Fibroblast of skin of scalp (primary cell): ENCODE measurements around the gene TBC1D17.

ENCODE experiments used
- DNase-seq: peaks from one replicate; pipeline ENCODE4 v3.0.0-alpha.2; 2013

Gene TBC1D17

GRCh38 chr19:49848938-49849337 is 28.6 kb upstream of the TBC1D17 start:
- no peak for DNase-seq

GRCh38 chr19:49849433-49850220 is 27.9 kb upstream of the TBC1D17 start:
- DNase-seq, result no peak

GRCh38 chr19:49850221-49850486 is 27.3 kb upstream of the TBC1D17 start:
- no peak for DNase-seq

GRCh38 chr19:49850487-49851342 is 26.8 kb upstream of the TBC1D17 start, which contains the start of gene PTOV1:
Gene PTOV1, plus strand, starts transcription at chr19:49851159.
- peak; percentile 94 for DNase-seq

GRCh38 chr19:49851456-49852259 is 25.8 kb upstream of the TBC1D17 start:
- no peak for DNase-seq

GRCh38 chr19:49852631-49853126 is 24.8 kb upstream of the TBC1D17 start:
- DNase-seq, result peak; percentile 23

- no peak for DNase-seq
Measured at GRCh38 chr19:49853852-49854377, 23.6 kb upstream of the TBC1D17 start.

GRCh38 chr19:49854378-49855263 is 22.9 kb upstream of the TBC1D17 start:
- no peak for DNase-seq

GRCh38 chr19:49855277-49855675 is 22.2 kb upstream of the TBC1D17 start:
- DNase-seq, result no peak

- no peak for DNase-seq
Measured at GRCh38 chr19:49855676-49856573, 21.6 kb upstream of the TBC1D17 start.

- no peak for DNase-seq
Measured at GRCh38 chr19:49856574-49857021, 20.9 kb upstream of the TBC1D17 start.

GRCh38 chr19:49857061-49857837 is 20.3 kb upstream of the TBC1D17 start:
- DNase-seq, result no peak

GRCh38 chr19:49857838-49858087 is 19.7 kb upstream of the TBC1D17 start:
- DNase-seq, result no peak

GRCh38 chr19:49858088-49858985 is 19.2 kb upstream of the TBC1D17 start:
- no peak for DNase-seq

GRCh38 chr19:49859682-49860335 is 17.7 kb upstream of the TBC1D17 start:
- DNase-seq, result no peak

GRCh38 chr19:49860336-49861102 is 17.0 kb upstream of the TBC1D17 start:
- no peak for DNase-seq

- peak; percentile 24 for DNase-seq
Measured at GRCh38 chr19:49861107-49861506, 16.4 kb upstream of the TBC1D17 start.
